ENCODE results near the gene TTYH2.

DNA sequence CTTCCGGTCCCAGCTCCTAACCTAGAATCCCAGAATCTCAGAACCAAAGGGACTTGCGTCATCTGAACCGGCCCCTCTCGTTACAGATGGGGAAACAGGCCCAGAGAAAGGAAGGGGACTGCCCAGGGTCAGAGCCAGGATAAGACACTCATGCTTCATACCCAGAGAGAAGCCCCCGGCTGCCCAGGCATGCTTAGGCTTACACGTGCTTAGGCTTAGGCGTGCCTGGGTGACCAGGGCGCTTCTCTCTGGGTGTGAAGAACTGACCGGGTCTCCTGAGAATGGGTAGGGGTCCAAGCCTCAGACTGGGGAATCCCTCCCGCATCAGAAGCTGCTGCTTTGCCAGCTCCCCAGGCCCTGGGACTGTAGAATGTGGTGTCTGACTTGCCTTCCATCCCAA lies 30.8 kb downstream of the TTYH2 start:
- no peak for TF ChIP-seq EZH2 (IDR thresholded peaks at IDR 0.05; ENCODE audit: insufficient read depth, poor library complexity, severe bottlenecking)
- no peak for TF ChIP-seq EZH2phosphoT487 (IDR thresholded peaks at IDR 0.05; ENCODE audit: insufficient read depth, low read depth)
